ENCODE measurements around the gene THRB. TPM values are rescaled to one million over a fixed set of nuclear protein-coding genes. Genes with fewer than 3 reads are reported as not detected.

Gene THRB
- polyA plus RNA-seq, 1 of the 3 experiments (the other 2 are of a cell fraction): 0.02 TPM

DNA sequence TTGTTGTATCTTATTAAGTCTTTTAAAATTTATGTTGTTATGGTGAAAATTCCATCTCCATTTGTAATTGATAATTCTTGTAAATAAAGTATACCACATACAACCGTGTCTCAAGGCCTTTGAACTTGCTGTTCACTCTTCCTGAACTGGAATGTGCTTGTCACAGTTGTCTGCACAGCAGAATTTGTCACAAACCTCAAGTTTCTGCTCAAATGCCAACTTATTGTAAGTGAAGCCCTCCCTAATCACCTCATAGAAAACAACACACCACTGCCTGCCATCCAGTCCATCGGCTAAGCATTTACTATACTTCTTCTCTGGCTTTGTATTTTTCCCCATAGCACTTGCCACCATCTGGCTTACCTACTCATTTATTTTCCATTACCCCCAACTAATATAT is 192.3 kb downstream of the THRB start:
- no peak overlapping the region for H3K4me2 ChIP-seq
- POLR2A ChIA-PET: no interaction called here

DNA sequence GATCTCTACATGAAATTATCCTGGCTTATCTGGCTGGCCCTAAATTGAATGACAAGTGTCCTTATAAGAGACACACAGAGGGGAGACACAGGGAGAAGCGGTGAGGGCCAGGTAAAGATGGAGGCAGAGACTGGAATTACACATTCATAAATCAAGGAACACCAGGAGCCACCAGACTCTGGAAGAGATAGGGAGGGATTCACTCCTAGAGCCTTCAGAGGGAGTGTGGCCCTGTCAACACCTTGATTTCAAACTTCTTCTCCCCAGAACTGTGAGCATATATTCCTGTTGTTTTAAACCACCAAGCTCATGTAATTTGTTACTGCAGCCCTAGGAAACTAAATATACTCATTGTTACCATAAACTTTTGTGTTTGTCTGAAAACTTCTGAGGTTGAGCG is 193.7 kb downstream of the THRB start:
- Histone ChIP-seq H4K20me1 (ENCODE audit: insufficient read depth) (no peaks in the 10 kb centered on the region), H3K4me3 (ENCODE audit: low read depth in 2 of 2, low read length in 1 of 2) (no peak overlapping the region), H3K27me3 (ENCODE audit: insufficient read depth) (no peaks in the 10 kb centered on the region), H3K4me2 (no peak overlapping the region), H2AFZ (ENCODE audit: low read depth) (no peak overlapping the region), H3K79me2 (ENCODE audit: insufficient read depth) (no peaks in the 10 kb centered on the region), H3K4me1 (ENCODE audit: control insufficient read depth in 1 of 2, insufficient read depth in 2 of 2, low read depth in 1 of 2, low read length in 1 of 2) (peaks cover 4 to 8% of the 10 kb centered on the region in 2 experiments), H3K9ac (no peak overlapping the region), H3K9me3 (no peaks in the 10 kb centered on the region), H3F3A (replicated peaks; ENCODE audit: insufficient read depth) (peaks cover 18% of the 10 kb centered on the region), H3K27ac (ENCODE audit: low read depth in 2 of 2, low read length in 1 of 2) (no peak overlapping the region), H3K9me2 (0 out of 2 replicates have a peak, but pooled peaks cover 3% of the 10 kb centered on the region), H3K36me3 (replicated peaks in 1 of 2; ENCODE audit: control insufficient read depth in 1 of 2, insufficient read depth in 2 of 2, low read length in 1 of 2) (no peaks in the 10 kb centered on the region)
- WGBS (ENCODE audit: low lambda C conversion rate): 94% methylated on average over 2 of the region's 2 CpGs
- no peak for TF ChIP-seq NRF1 (IDR thresholded peaks at IDR 0.05; ENCODE audit: low read depth, low read length)
- no peak for TF ChIP-seq FOXM1 (IDR thresholded peaks at IDR 0.05; ENCODE audit: low read depth)
- TF ChIP-seq EP300 (IDR thresholded peaks at IDR 0.05; ENCODE audit: borderline replicate concordance in 1 of 2, low read depth in 1 of 2, low read length in 1 of 2): no peak
- no peak for TF ChIP-seq NFIC (IDR thresholded peaks at IDR 0.05; ENCODE audit: borderline replicate concordance)
- TF ChIP-seq TAF1 (IDR thresholded peaks at IDR 0.05; ENCODE audit: borderline replicate concordance, low read depth, low read length): no peak
- no peak for TF ChIP-seq YY1 (IDR thresholded peaks at IDR 0.05; ENCODE audit: low read depth)
- TF ChIP-seq, protein P1, sequence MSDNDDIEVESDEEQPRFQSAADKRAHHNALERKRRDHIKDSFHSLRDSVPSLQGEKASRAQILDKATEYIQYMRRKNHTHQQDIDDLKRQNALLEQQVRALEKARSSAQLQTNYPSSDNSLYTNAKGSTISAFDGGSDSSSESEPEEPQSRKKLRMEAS (IDR thresholded peaks at IDR 0.05; ENCODE audit: low read depth): no peak
- no peak for TF ChIP-seq GATA2 (CRISPR knock-in tag; IDR thresholded peaks at IDR 0.05)
- no peak for TF ChIP-seq RAD21 (IDR thresholded peaks at IDR 0.05; ENCODE audit: low read length)
- TF ChIP-seq, protein P2, sequence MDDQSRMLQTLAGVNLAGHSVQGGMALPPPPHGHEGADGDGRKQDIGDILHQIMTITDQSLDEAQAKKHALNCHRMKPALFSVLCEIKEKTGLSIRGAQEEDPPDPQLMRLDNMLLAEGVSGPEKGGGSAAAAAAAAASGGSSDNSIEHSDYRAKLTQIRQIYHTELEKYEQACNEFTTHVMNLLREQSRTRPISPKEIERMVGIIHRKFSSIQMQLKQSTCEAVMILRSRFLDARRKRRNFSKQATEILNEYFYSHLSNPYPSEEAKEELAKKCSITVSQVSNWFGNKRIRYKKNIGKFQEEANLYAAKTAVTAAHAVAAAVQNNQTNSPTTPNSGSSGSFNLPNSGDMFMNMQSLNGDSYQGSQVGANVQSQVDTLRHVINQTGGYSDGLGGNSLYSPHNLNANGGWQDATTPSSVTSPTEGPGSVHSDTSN (IDR thresholded peaks at IDR 0.05): no peak
- ChIA-PET POLR2A (no interaction called here), CTCF (no interaction called here)
- no peak for DNase-seq

More for the DNA sequence above, 192.3 kb downstream of the THRB start:
- Histone ChIP-seq H3K27ac (ENCODE audit: low read depth in 2 of 2, low read length in 1 of 2) (no peak overlapping the region), H3K36me3 (replicated peaks in 1 of 2; ENCODE audit: control insufficient read depth in 1 of 2, insufficient read depth in 2 of 2, low read length in 1 of 2) (no peaks in the 10 kb centered on the region), H3K27me3 (ENCODE audit: insufficient read depth) (no peaks in the 10 kb centered on the region), H3F3A (replicated peaks; ENCODE audit: insufficient read depth) (peaks cover 18% of the 10 kb centered on the region), H3K4me3 (ENCODE audit: low read depth in 2 of 2, low read length in 1 of 2) (no peak overlapping the region), H3K9ac (no peak overlapping the region), H3K4me1 (ENCODE audit: control insufficient read depth in 1 of 2, insufficient read depth in 2 of 2, low read depth in 1 of 2, low read length in 1 of 2) (peaks cover 4 to 8% of the 10 kb centered on the region in 2 experiments), H3K9me2 (0 out of 2 replicates have a peak, but pooled peaks cover 3% of the 10 kb centered on the region), H4K20me1 (ENCODE audit: insufficient read depth) (no peaks in the 10 kb centered on the region), H2AFZ (ENCODE audit: low read depth) (no peak overlapping the region), H3K9me3 (no peaks in the 10 kb centered on the region), H3K79me2 (ENCODE audit: insufficient read depth) (no peaks in the 10 kb centered on the region)
- no peak for TF ChIP-seq FOXM1 (IDR thresholded peaks at IDR 0.05; ENCODE audit: low read depth)
- no peak for TF ChIP-seq SMC3 (IDR thresholded peaks at IDR 0.05; ENCODE audit: low read depth, low read length)
- TF ChIP-seq, protein P1 (IDR thresholded peaks at IDR 0.05; ENCODE audit: low read depth): no peak
- TF ChIP-seq FOSL2 (IDR thresholded peaks at IDR 0.05; ENCODE audit: borderline replicate concordance, low read depth): no peak
- no peak for TF ChIP-seq RAD21 (IDR thresholded peaks at IDR 0.05; ENCODE audit: low read length)
- TF ChIP-seq EP300 (IDR thresholded peaks at IDR 0.05; ENCODE audit: borderline replicate concordance in 1 of 2, low read depth in 1 of 2, low read length in 1 of 2): no peak
- no peak for TF ChIP-seq YY1 (IDR thresholded peaks at IDR 0.05; ENCODE audit: low read depth)
- no peak for TF ChIP-seq MEF2A (IDR thresholded peaks at IDR 0.05; ENCODE audit: borderline replicate concordance, low read depth)
- DNase-seq: no peak
- CTCF ChIA-PET: no interaction called here
- 92% methylated on average over 2 of the region's 2 CpGs for WGBS (ENCODE audit: low lambda C conversion rate)
